ENCODE data around the gene TUB.

GRCh38 chr11:8108421-8108820, 27.4 kb downstream of the TUB start:
- TF ChIP-seq POLR2A (IDR thresholded peaks at IDR 0.05) (no peak), CTCF (IDR thresholded peaks at IDR 0.05) (no peak)
